WI38 (cell line): ENCODE data around the gene LHFPL6.

Source experiments
- H3K4me3 ChIP-seq: 2 replicates; pipeline ENCODE4 v1.5.1; 2011; ENCODE audit warnings: low read depth, mild to moderate bottlenecking, control low read depth, low read length
- TF ChIP-seq, protein P1 (sequence below): IDR thresholded peaks from 2 replicates; pipeline ENCODE4 v1.5.1; 2012; ENCODE audit warnings: low read depth, mild to moderate bottlenecking, control low read depth, low read length

Gene LHFPL6

GRCh38 chr13:39585219-39585618 is 17.8 kb downstream of the LHFPL6 start:
- no peak overlapping the region for H3K4me3 ChIP-seq
- TF ChIP-seq, protein P1, sequence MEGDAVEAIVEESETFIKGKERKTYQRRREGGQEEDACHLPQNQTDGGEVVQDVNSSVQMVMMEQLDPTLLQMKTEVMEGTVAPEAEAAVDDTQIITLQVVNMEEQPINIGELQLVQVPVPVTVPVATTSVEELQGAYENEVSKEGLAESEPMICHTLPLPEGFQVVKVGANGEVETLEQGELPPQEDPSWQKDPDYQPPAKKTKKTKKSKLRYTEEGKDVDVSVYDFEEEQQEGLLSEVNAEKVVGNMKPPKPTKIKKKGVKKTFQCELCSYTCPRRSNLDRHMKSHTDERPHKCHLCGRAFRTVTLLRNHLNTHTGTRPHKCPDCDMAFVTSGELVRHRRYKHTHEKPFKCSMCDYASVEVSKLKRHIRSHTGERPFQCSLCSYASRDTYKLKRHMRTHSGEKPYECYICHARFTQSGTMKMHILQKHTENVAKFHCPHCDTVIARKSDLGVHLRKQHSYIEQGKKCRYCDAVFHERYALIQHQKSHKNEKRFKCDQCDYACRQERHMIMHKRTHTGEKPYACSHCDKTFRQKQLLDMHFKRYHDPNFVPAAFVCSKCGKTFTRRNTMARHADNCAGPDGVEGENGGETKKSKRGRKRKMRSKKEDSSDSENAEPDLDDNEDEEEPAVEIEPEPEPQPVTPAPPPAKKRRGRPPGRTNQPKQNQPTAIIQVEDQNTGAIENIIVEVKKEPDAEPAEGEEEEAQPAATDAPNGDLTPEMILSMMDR: no peak

DNA sequence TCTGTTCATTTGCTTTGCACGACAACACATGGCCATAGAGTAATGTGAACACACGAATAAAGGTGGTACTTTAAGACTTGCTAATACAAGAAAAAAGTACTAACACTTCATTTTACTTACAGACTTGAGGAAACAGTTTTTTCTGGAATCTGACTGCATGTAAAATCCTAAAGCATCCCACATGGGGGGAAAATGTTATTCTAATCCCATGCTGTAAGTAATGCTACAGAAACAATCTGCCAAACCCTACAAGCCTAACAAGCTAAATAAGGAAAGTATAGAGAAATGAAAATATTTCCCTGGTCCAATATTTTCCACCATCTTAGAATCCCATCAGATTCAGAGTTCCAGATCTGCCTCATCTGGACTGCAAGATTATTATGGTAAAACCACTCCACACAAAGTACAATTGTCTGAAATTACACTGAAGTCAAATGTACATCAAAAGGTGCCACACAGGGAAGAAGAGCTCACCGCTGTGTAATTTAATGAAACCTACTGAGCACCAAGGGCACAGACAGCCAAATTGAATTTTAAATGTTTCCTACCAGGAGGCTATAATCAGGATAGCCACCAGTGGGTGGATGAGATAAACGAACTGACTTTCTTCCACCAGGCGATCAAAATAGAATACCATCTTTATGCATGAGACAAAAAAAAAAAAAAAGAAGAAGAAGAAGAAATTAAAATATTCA is 22.0 kb downstream of the LHFPL6 start:
- no peak overlapping the region for H3K4me3 ChIP-seq
- TF ChIP-seq, protein P1: no peak

GRCh38 chr13:39578821-39579291 is 24.1 kb downstream of the LHFPL6 start:
- TF ChIP-seq, protein P1: no peak
- H3K4me3 ChIP-seq: no peak overlapping the region

DNA sequence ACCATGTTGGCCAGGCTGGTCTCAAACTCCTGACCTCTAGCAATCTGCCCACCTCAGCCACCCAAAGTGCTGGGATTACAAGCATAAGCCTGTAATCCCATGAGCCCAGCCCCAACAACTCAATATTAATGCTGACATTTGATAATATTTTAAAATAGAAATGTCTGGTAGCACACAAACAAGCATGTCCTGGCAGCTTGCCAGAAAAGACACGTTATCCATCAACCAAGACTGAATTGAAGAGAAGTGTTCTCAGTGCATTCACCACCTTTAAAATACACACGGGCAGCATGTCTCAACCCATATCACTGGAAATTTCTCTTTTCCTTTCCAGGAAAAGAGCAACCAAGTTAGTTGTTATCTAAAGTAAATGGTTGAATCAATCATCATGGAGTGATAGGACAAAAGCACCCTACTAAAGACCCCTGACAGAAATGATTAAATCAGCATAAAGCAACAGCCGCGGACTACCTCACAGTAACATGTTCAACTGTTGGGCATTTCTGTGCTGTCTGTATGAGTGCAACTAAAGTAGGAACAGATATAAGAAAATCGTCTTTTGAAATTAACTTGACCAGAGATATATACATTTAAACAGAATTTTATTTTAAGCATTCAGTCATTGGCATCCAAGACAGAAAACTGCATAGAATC is 25.0 kb downstream of the LHFPL6 start:
- no peak overlapping the region for H3K4me3 ChIP-seq
- TF ChIP-seq, protein P1: no peak

GRCh38 chr13:39577203-39577602 is 25.8 kb downstream of the LHFPL6 start:
- no peak overlapping the region for H3K4me3 ChIP-seq
- TF ChIP-seq, protein P1: no peak

DNA sequence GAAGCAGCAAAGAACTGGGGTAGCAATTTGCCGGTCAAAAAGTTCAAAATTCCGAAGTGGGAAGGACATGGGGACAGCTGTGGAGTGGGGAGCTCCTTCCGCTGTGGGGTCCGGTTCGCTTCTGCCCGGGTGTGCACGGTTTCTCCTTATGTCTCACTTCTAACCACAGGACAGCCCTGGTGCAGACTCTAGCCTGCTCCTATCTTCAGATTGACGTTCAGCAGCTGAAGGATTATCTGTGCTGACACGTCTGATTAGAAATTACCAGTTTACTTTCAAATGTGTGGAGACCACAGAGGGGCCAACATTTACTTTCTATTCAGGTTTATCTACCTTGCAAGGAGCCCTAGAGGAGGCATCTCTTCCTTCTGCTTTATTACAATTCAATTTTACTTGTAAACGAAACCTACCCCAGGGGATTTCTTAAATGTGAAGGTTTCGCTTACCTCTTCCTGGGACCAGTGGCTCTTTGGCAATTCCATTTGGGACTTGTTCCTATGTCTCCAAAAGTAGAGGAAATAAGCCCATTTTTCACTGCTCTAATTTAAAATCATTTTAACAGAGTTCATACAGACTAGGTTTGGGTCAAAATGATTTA is 27.3 kb downstream of the LHFPL6 start:
- TF ChIP-seq, protein P1: no peak

More for the DNA sequence above, 27.3 kb downstream of the LHFPL6 start:
- H3K4me3 ChIP-seq: no peak overlapping the region
